B cell (primary cell): ENCODE measurements around the gene TMEM38A. TPM values are rescaled to one million over a fixed set of nuclear protein-coding genes. Genes with fewer than 3 reads are reported as not detected.

ENCODE experiments used
- ATAC-seq: fragments of 200-7000 bp; cut with Tn5 transposase; one replicate; pipeline ENCODE4 v1.10.0; 2021; ENCODE audit warnings: low read depth, mild to moderate bottlenecking, moderate number of reproducible peaks, moderate library complexity
- CTCF ChIA-PET: fragments of 350-600 bp; sonication (Branson Sonifier 250); formaldehyde crosslinking; loops from one replicate; lab custom pipeline; 2021; ENCODE audit warnings: antibody characterized with exemption, inconsistent platforms; lab: Charles Lee
- POLR2A ChIA-PET: fragments of 350-600 bp; sonication (Branson Sonifier 250); formaldehyde crosslinking; loops from one replicate; lab custom pipeline; 2021; ENCODE audit warnings: antibody characterized with exemption; lab: Charles Lee
- DNase-seq: peaks from one replicate; pipeline ENCODE4 v3.0.0; 2013
- H2AFZ ChIP-seq: 2 replicates; pipeline ENCODE4 v1.6.1; 2012; ENCODE audit warnings: mild to moderate bottlenecking, low read depth, low read length; ENCODE audit not compliant: insufficient read depth, poor library complexity, severe bottlenecking
- H3K27ac ChIP-seq, 2 donors: 1 replicate in 1 of 2; 2 replicates in 1 of 2; pipeline ENCODE4 v1.5.1; 2012 to 2013; ENCODE audit warnings: low read length in 2 of 2, mild to moderate bottlenecking in 2 of 2, moderate library complexity in 1 of 2
- H3K27me3 ChIP-seq, 4 experiments: fragments of 200-600 bp in 1 of 4; sonication (generic) in 1 of 4; replicated peaks in 1 of 4; 1 replicate in 2 of 4; 2 replicates in 2 of 4; pipeline versions ENCODE4 v1.6.1 to v1.7.0; 2013 to 2016; ENCODE audit warnings: low read length in 3 of 4, mild to moderate bottlenecking in 2 of 4, mixed read lengths in 1 of 4, moderate library complexity in 1 of 4; ENCODE audit not compliant: insufficient read depth in 4 of 4, control insufficient read depth in 3 of 4; ENCODE audit errors: control extremely low read depth in 1 of 4
- H3K36me3 ChIP-seq, 2 experiments: replicated peaks in 1 of 2; 1 replicate in 1 of 2; 2 replicates in 1 of 2; pipeline versions ENCODE4 v1.6.1 to v1.7.1; 2013; ENCODE audit warnings: low read length in 1 of 2; ENCODE audit not compliant: insufficient read depth in 2 of 2, control insufficient read depth in 1 of 2; ENCODE audit errors: control extremely low read depth in 1 of 2, extremely low read depth in 1 of 2
- H3K4me1 ChIP-seq, 2 donors: fragments of 200-600 bp in 1 of 2; sonication (generic) in 1 of 2; 1 replicate in 1 of 2; 2 replicates in 1 of 2; pipeline versions ENCODE4 v1.5.1 to v1.6.1; 2013 to 2017; ENCODE audit warnings: low read length in 2 of 2; ENCODE audit not compliant: control insufficient read depth in 2 of 2, insufficient read depth in 2 of 2
- H3K4me2 ChIP-seq: replicated peaks from 2 replicates; pipeline ENCODE3; 2012; ENCODE audit warnings: mild to moderate bottlenecking, low read depth, low read length; ENCODE audit not compliant: poor library complexity, severe bottlenecking
- H3K4me3 ChIP-seq, 5 experiments: fragments of 200-600 bp in 1 of 5; sonication (generic) in 1 of 5; 1 replicate in 3 of 5; 2 replicates in 2 of 5; pipeline versions ENCODE4 v1.5.1 to v1.7.0; 2011 to 2016; ENCODE audit warnings: low read length in 4 of 5, mild to moderate bottlenecking in 4 of 5, low read depth in 2 of 5, control low read depth in 1 of 5, moderate library complexity in 1 of 5; ENCODE audit not compliant: insufficient read depth in 1 of 5; ENCODE audit errors: control extremely low read depth in 1 of 5, extremely low read depth in 1 of 5
- H3K79me2 ChIP-seq: fragments of 200-600 bp; sonication (generic); one replicate; pipeline ENCODE4 v1.6.0; 2016; ENCODE audit warnings: low read length; ENCODE audit not compliant: control insufficient read depth, insufficient read depth
- H3K9ac ChIP-seq: fragments of 200-600 bp; sonication (generic); 2 replicates; pipeline ENCODE4 v1.6.1; 2017; ENCODE audit warnings: mild to moderate bottlenecking, low read length, moderate library complexity
- H3K9me3 ChIP-seq, 3 donors: one replicate each; pipeline versions ENCODE4 v1.6.1 to v1.7.1; 2013; ENCODE audit warnings: low read length in 2 of 3; ENCODE audit not compliant: control insufficient read depth in 2 of 3, insufficient read depth in 1 of 3; ENCODE audit errors: control extremely low read depth in 1 of 3
- H4K20me1 ChIP-seq: 2 replicates; pipeline ENCODE4 v1.6.0; 2012; ENCODE audit warnings: mild to moderate bottlenecking, low read length; ENCODE audit not compliant: insufficient read depth, control insufficient read depth, poor library complexity, severe bottlenecking
- H3K27ac Mint-ChIP-seq: one replicate; pipeline ENCODE4 v1.8.0; 2021; ENCODE audit warnings: mixed read lengths
- H3K27me3 Mint-ChIP-seq: one replicate; pipeline ENCODE4 v1.8.0; 2021; ENCODE audit warnings: mixed read lengths
- H3K4me1 Mint-ChIP-seq: one replicate; pipeline ENCODE4 v1.8.0; 2021; ENCODE audit warnings: mixed read lengths
- H3K4me3 Mint-ChIP-seq: one replicate; pipeline ENCODE4 v1.8.0; 2021; ENCODE audit warnings: mixed read lengths
- H3K9me3 Mint-ChIP-seq: one replicate; pipeline ENCODE4 v1.8.0; 2022; ENCODE audit warnings: mixed read lengths; ENCODE audit not compliant: insufficient read depth
- EZH2 ChIP-seq: IDR thresholded peaks from 2 replicates; pipeline ENCODE4 v1.6.1; 2012; ENCODE audit warnings: borderline replicate concordance, low read depth, mild to moderate bottlenecking, moderate library complexity, low read length; ENCODE audit not compliant: insufficient read depth, poor library complexity, severe bottlenecking
- WGBS: methylation state at CpG from one replicate; pipeline ENCODE4 v1.1.5; 2013; ENCODE audit warnings: missing lambda C conversion rate; ENCODE audit not compliant: insufficient coverage; 5-methylcytosine and 5-hydroxymethylcytosine counted together
- intact Hi-C: fragments of 100-400 bp; cut with micrococcal nuclease; formaldehyde crosslinking; loops from one replicate; pipeline ENCODE4 v1.10.0; 2022
- polyA plus RNA-seq: library from polyadenylated mRNA; depleted of rRNA; stranded (reverse); fragments of >200 nt; gene quantifications from 2 replicates; pipeline ENCODE4 v1.2.3, GENCODE V29; 2012
- total RNA-seq, 2 donors: library from RNA; stranded (reverse); fragments of 120-200 nt in 1 of 2; gene quantifications; 1 replicate in 1 of 2; 2 replicates in 1 of 2; pipeline versions ENCODE4 v1.2.3 to v1.2.4, GENCODE V29; 2013 to 2022
- TF ChIP-seq, protein P1 (sequence below): fragments of 200-600 bp; IDR thresholded peaks from one replicate; pipeline ENCODE4 v1.8.0; 2022; ENCODE audit warnings: antibody characterized with exemption, mild to moderate bottlenecking

TMEM38A gene
- total and polyA plus RNA-seq, 2 donors (not counting 1 experiment from before 2014, with no cell fraction given) = 5.7 to 7.1 TPM

DNA sequence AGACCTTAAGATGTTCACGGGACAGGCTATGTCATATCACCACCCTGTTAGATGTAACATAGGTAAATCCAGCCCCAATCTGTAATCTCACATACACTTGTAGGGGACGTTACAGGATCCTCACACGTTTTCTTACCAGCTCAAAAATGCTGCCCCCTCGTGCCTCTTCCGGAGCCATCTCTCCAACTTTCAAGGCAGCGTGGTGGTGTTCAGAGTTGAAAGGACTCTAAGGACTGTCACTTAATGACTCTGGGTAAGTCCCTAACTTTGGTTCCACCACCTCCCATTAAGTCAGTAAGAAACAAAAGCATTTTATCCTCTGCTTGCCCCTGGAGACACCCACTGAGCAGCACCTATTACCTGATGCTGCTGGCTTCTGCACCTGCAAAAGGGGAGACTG lies 37.4 kb upstream of the TMEM38A start:
- Histone ChIP-seq H3K27me3 (no peaks in the 10 kb centered on the region), H3K79me2 (peaks cover 97% of the 10 kb centered on the region), H4K20me1 (peaks cover 90% of the 10 kb centered on the region), H3K4me1 (peaks cover 22 to 38% of the 10 kb centered on the region in 2 donors), H3K4me3 (no peak overlapping the region), H3K4me2 (no peak overlapping the region), H3K27ac (no peak overlapping the region), H3K9ac (no peak overlapping the region), H2AFZ (no peak overlapping the region), H3K9me3 (no peaks in the 10 kb centered on the region), H3K36me3 (peaks cover 0 to 36% of the 10 kb centered on the region in 2 experiments)
- no peak overlapping the region for H3K4me3 Mint-ChIP-seq
- ATAC-seq = no peak
- peaks cover 74% of the 10 kb centered on the region for H3K4me1 Mint-ChIP-seq
- DNase-seq = no peak
- no peaks in the 10 kb centered on the region for H3K9me3 Mint-ChIP-seq
- peak overlapping the region; percentile 73 for H3K27ac Mint-ChIP-seq
- TF ChIP-seq EZH2 = no peak
- TF ChIP-seq, protein P1, sequence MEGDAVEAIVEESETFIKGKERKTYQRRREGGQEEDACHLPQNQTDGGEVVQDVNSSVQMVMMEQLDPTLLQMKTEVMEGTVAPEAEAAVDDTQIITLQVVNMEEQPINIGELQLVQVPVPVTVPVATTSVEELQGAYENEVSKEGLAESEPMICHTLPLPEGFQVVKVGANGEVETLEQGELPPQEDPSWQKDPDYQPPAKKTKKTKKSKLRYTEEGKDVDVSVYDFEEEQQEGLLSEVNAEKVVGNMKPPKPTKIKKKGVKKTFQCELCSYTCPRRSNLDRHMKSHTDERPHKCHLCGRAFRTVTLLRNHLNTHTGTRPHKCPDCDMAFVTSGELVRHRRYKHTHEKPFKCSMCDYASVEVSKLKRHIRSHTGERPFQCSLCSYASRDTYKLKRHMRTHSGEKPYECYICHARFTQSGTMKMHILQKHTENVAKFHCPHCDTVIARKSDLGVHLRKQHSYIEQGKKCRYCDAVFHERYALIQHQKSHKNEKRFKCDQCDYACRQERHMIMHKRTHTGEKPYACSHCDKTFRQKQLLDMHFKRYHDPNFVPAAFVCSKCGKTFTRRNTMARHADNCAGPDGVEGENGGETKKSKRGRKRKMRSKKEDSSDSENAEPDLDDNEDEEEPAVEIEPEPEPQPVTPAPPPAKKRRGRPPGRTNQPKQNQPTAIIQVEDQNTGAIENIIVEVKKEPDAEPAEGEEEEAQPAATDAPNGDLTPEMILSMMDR = no peak
- 93% methylated on average over 4 of the region's 6 CpGs for WGBS
- ChIA-PET CTCF (interaction anchor here (1.4 to 2.7 kb wide), 3 partner anchors 34 to 40 kb away, joined by 3 to 12 read pairs (median 4); no protein-coding TSS in a partner anchor), POLR2A (no interaction called here)
- intact Hi-C loops = no loop called here
- no peaks in the 10 kb centered on the region for H3K27me3 Mint-ChIP-seq

DNA sequence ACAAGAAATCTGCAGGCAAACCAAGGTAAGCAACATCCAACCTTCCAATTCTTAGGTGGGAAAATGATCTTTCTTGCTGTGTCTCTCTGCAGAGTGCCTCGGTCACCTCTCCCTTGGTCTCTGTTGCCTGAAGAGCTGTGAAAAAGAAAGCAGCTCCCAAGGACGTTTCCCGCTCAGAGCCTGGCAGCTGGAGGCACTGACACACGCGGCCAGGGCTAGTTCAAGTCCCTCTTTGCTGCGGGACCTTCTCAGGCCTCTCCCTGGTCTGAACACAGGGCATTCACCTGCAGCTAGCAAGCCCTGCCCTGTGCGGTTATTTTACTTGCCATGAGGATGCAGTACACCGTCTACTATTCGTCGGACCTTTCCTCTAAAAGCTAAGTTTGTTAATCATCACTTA lies 36.7 kb upstream of the TMEM38A start:
- Histone ChIP-seq H3K27ac (no peak overlapping the region), H3K9me3 (no peaks in the 10 kb centered on the region), H3K4me3 (no peak overlapping the region), H3K27me3 (no peaks in the 10 kb centered on the region), H3K79me2 (peaks cover 93% of the 10 kb centered on the region), H2AFZ (no peak overlapping the region), H3K9ac (no peak overlapping the region), H3K4me1 (peaks cover 20 to 36% of the 10 kb centered on the region in 2 donors), H4K20me1 (peaks cover 83% of the 10 kb centered on the region), H3K4me2 (no peak overlapping the region), H3K36me3 (peaks cover 0 to 36% of the 10 kb centered on the region in 2 experiments)
- ChIA-PET POLR2A (interaction anchor here (0.6 kb wide), 1 partner anchor 15 kb away, joined by 6 read pairs; no protein-coding TSS in a partner anchor), CTCF (interaction anchor here (0.7 to 2.7 kb wide), 5 partner anchors 12 to 561 kb away, joined by 3 to 12 read pairs (median 3); no protein-coding TSS in a partner anchor)
- intact Hi-C loops = no loop called here
- ATAC-seq = no peak
- H3K4me1 Mint-ChIP-seq = peaks cover 73% of the 10 kb centered on the region
- H3K27me3 Mint-ChIP-seq = no peaks in the 10 kb centered on the region
- 94% methylated on average over 7 of the region's 10 CpGs for WGBS
- no peak overlapping the region for H3K27ac Mint-ChIP-seq
- DNase-seq = no peak
- no peak for TF ChIP-seq EZH2
- TF ChIP-seq, protein P1 = no peak
- H3K9me3 Mint-ChIP-seq = no peaks in the 10 kb centered on the region
- H3K4me3 Mint-ChIP-seq = no peak overlapping the region
